Gastrocnemius medialis (tissue), 4 donors: ENCODE data around the gene LRTM2. TPM values are rescaled to one million over a fixed set of nuclear protein-coding genes. Genes with fewer than 3 reads are reported as not detected.
A peak's percentile ranks its signal among the peaks of the same experiment; 100 is the strongest.

Source experiments
- ATAC-seq, 2 donors: fragments of 150-250 bp; one replicate each; pipeline ENCODE4 v1.9.1; 2016
- DNase-seq, 2 donors: peaks; one replicate each; pipeline ENCODE4 v3.0.0-alpha.2; 2019
- H3K27ac ChIP-seq, 4 donors: fragments of 200-600 bp; sonication (generic); 1 replicate in 1 of 4; 2 replicates in 3 of 4; pipeline ENCODE4 v1.5.1; 2016 to 2018; ENCODE audit warnings: mild to moderate bottlenecking in 2 of 4, moderate library complexity in 1 of 4
- H3K27me3 ChIP-seq, 3 donors: fragments of 200-600 bp; sonication (generic) in 2 of 3; 1 replicate in 1 of 3; 2 replicates in 2 of 3; pipeline versions ENCODE4 v1.5.1 to v1.6.0; 2016 to 2019; ENCODE audit warnings: mild to moderate bottlenecking in 1 of 3, moderate library complexity in 1 of 3
- H3K36me3 ChIP-seq, 2 donors: fragments of 200-600 bp; sonication (generic) in 1 of 2; one replicate each; pipeline ENCODE4 v1.5.1; 2017 to 2018
- H3K4me1 ChIP-seq, 2 donors: fragments of 200-600 bp; sonication (generic) in 1 of 2; one replicate each; pipeline ENCODE4 v1.5.1; 2016 to 2017; ENCODE audit warnings: mild to moderate bottlenecking in 2 of 2
- H3K4me3 ChIP-seq, 4 donors: fragments of 200-600 bp; sonication (generic) in 3 of 4; 1 replicate in 1 of 4; 2 replicates in 3 of 4; pipeline ENCODE4 v1.5.1; 2016 to 2019; ENCODE audit warnings: mild to moderate bottlenecking in 2 of 4
- H3K9me3 ChIP-seq, 3 donors: fragments of 200-600 bp; sonication (generic) in 2 of 3; 1 replicate in 1 of 3; 2 replicates in 2 of 3; pipeline ENCODE4 v1.5.1; 2016 to 2019
- POLR2A ChIP-seq, 2 donors: fragments of 450-650 bp; IDR thresholded peaks; one replicate each; pipeline ENCODE4 v1.6.1; 2017; ENCODE audit warnings: antibody characterized with exemption in 2 of 2, mild to moderate bottlenecking in 2 of 2, moderate library complexity in 2 of 2
- in situ Hi-C, 4 donors: fragments of 200-750 bp; cut with MboI; loops; one replicate each; pipeline versions ENCODE4 v1.15.0 to v1.8.0; 2017; ENCODE audit warnings: low sequenced_read_pairs in 4 of 4
- intact Hi-C: fragments of 100-400 bp; cut with DNase I; formaldehyde crosslinking; loops from one replicate; pipeline ENCODE4 v1.15.1; 2023; ENCODE audit warnings: low total_unique reads
- total RNA-seq, 4 donors: library from RNA; depleted of rRNA; stranded (reverse); fragments of >200 nt; gene quantifications; one replicate each; pipeline versions ENCODE4 v1.1.0 to v1.2.3, GENCODE V29; 2016
- TF ChIP-seq, protein P1 (sequence below), 5 experiments: fragments of 450-650 bp in 3 of 5; fragments of 200-600 bp in 2 of 5; sonication (generic) in 2 of 5; IDR thresholded peaks in 4 of 5; conservative IDR thresholded peaks in 1 of 5; 1 replicate in 4 of 5; 2 replicates in 1 of 5; pipeline ENCODE4 v1.5.1; 2016 to 2019; ENCODE audit warnings: antibody characterized with exemption in 5 of 5, mild to moderate bottlenecking in 3 of 5, moderate library complexity in 3 of 5

The LRTM2 gene
- total RNA-seq, 4 donors from 2014 or later, result not detected

DNA sequence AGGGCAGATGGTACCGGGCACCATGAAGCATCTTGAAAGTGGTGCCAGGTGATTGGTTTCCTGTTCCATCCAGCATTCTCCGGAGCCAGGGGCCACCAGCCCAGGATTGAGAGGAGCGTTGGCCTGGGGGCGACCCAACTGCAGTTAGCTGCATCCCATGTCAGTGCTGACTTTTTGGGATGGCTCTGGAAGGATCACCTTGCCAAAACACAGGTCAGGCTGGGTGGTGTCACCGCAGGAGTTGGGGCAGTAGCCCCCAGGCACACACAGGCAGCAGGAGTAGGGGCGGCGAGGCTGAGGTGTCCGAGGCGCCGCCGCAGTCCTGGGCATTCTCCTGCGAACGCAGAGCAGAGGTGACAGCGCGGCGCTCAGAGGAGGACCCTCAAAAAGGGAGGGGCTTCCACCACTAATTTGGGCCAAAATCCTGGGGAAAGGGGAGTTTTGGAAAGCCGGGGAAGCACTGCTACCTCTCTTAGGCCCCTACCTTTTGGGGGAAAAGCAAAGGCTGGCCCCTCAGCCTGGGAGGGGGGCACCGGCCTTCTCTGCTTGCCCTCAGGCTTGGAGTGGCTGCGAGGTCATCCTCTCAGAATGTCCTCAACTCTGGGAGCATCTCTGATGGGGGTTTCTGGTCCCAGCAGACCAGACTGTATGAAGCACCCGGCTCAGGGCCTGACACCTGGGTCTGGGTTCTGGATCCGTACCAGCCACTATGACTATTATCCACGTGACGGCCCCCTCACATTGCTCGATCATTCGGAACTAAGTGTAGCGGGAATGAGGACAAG lies 26.7 kb upstream of the LRTM2 start:
- H3K4me1 ChIP-seq, result peaks cover 29 to 36% of the 10 kb centered on the region in 2 donors
- TF ChIP-seq, protein P1, sequence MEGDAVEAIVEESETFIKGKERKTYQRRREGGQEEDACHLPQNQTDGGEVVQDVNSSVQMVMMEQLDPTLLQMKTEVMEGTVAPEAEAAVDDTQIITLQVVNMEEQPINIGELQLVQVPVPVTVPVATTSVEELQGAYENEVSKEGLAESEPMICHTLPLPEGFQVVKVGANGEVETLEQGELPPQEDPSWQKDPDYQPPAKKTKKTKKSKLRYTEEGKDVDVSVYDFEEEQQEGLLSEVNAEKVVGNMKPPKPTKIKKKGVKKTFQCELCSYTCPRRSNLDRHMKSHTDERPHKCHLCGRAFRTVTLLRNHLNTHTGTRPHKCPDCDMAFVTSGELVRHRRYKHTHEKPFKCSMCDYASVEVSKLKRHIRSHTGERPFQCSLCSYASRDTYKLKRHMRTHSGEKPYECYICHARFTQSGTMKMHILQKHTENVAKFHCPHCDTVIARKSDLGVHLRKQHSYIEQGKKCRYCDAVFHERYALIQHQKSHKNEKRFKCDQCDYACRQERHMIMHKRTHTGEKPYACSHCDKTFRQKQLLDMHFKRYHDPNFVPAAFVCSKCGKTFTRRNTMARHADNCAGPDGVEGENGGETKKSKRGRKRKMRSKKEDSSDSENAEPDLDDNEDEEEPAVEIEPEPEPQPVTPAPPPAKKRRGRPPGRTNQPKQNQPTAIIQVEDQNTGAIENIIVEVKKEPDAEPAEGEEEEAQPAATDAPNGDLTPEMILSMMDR (IDR thresholded peaks at IDR 0.05 in 4 of 5, conservative IDR thresholded peaks at IDR 0.05 in 1 of 5), result no peak
- no peak for TF ChIP-seq POLR2A (IDR thresholded peaks at IDR 0.05)

DNA sequence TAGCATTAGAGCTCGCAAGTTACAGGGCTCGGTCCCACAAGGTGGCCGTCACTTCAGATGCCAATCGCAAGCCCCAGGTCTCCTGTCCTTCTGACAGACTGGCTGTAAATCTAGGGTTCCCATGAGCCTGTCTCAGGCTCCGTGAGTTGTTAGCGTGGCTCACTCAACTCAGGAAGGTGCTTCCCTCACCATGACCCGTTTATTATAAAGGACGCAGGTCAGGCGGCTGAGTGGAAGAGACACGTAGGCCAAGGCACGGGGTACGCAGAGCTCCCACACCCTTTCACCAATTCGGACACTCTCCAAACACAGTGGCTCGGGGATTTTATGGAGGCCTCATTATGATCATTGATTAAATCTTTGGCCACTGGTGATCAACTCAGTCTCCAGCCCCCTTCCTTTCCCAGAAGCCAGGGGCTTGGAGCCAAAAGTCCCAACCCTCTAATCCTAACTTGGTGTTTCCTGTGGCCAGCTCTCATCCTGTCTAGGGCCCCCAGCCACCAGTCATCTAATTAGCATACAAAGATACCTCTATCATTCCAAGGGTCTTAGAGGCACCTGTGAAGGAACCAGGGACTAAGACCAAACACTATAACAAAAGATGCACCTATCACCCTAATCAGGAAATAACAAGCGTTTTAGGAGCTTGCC lies 25.8 kb upstream of the LRTM2 start:
- ATAC-seq, result no peak
- Histone ChIP-seq H3K27ac (peak overlapping the region; percentile 47 to 76 (median 74)), H3K36me3 (no peaks in the 10 kb centered on the region), H3K4me3 (no peak overlapping the region), H3K4me1 (peaks cover 29 to 31% of the 10 kb centered on the region in 2 donors), H3K9me3 (no peaks in the 10 kb centered on the region), H3K27me3 (no peaks in the 10 kb centered on the region)
- in situ Hi-C loops, result loop anchor here (5.0 kb wide), 3 partner anchors 142 to 147 kb away; no protein-coding TSS in a partner anchor
- no peak for DNase-seq
- TF ChIP-seq, protein P1 (IDR thresholded peaks at IDR 0.05 in 4 of 5, conservative IDR thresholded peaks at IDR 0.05 in 1 of 5), result no peak
- TF ChIP-seq POLR2A (IDR thresholded peaks at IDR 0.05), result no peak
- intact Hi-C loops, result no loop called here

More for the DNA sequence above, 26.7 kb upstream of the LRTM2 start:
- in situ Hi-C loops, result loop anchor here (5.0 kb wide), 3 partner anchors 141 to 146 kb away; no protein-coding TSS in a partner anchor
- peak overlapping the region; percentile 47 to 76 (median 74) for H3K27ac ChIP-seq
- ATAC-seq (no peak), DNase-seq (no peak)
- H3K9me3 ChIP-seq, result no peaks in the 10 kb centered on the region
- intact Hi-C loops, result no loop called here
- H3K4me3 ChIP-seq, result no peak overlapping the region
- no peaks in the 10 kb centered on the region for H3K36me3 ChIP-seq
- H3K27me3 ChIP-seq, result no peaks in the 10 kb centered on the region

DNA sequence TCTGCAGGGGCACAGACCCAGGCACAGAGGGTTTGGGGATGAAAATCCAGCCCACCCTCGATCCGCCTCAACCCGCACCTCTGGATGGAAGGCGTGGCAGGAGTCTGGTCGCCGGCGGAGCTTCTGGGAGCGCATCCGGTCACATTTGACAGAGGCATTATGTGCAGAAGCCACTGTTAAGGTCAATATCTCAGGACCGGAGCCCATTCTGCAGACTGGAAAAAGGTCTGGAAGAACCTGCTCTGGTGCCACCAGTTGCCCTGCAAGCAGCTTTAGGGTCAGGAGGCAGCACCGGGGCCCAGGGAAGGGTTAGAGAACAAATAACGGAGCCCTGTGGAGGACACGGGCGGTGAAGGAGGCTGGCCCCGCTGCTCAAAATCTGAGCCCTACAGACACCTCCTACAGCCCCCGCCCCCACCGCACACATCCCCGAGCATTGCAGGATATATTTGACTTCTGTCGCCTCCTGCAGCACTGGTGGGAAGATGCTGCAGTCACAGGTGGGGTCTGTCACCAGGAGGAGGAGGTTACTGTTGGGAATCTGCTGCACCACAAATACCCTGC lies 25.1 kb upstream of the LRTM2 start:
- H3K4me3 ChIP-seq, result peak overlapping the region in 3 of 4 donors; percentile 30 to 62 (median 42)
- TF ChIP-seq, protein P1 (IDR thresholded peaks at IDR 0.05 in 4 of 5, conservative IDR thresholded peaks at IDR 0.05 in 1 of 5), result no peak
- no peak for TF ChIP-seq POLR2A (IDR thresholded peaks at IDR 0.05)
- H3K4me1 ChIP-seq, result peaks cover 29 to 31% of the 10 kb centered on the region in 2 donors
- no peaks in the 10 kb centered on the region for H3K27me3 ChIP-seq
- no peak for DNase-seq
- no peaks in the 10 kb centered on the region for H3K9me3 ChIP-seq
- intact Hi-C loops, result no loop called here
- no peak for ATAC-seq
- H3K36me3 ChIP-seq, result no peaks in the 10 kb centered on the region
- H3K27ac ChIP-seq, result peak overlapping the region; percentile 72 to 76 (median 74)
- in situ Hi-C loops, result no loop called here

DNA sequence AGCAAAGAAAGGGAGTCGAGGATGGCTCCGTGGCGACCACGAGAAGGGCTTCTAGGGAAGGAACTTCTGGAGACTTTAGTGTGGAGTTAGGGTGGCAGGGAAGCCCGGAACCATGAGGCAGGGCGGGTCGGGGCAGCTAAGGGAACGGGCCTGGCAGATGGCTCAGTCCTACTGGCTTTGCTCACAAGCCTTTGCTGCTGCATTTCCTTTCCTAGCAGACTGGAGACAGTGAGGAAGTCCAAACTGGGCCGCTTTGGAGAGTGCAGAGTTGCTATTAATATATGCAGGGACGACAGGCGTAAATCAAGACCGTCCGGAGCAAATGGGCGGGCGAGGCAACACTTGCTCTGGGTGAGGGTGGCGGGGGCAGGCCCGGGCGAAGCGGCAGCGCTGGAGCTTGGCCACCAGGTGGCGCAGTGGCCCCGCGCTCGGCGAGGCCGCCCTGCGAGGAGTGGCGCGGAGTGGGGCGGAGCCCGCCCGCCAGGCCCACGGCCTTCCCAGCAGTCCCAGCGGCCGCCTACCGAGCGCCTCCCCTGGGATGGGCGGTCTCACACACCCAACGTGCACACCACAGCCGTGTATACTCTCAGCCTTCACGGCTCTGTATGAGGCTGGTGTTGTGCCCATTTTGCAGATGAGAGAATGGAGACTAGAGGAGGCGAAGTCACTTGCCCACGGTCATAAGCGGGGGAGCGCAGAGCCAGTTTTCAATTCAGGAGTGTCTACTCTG lies 24.4 kb upstream of the LRTM2 start:
- Histone ChIP-seq H3K27ac (peak overlapping the region; percentile 72 to 80 (median 74)), H3K4me1 (peaks cover 25 to 26% of the 10 kb centered on the region in 2 donors), H3K36me3 (no peaks in the 10 kb centered on the region), H3K27me3 (no peaks in the 10 kb centered on the region), H3K4me3 (peak overlapping the region; percentile 51 to 67 (median 59)), H3K9me3 (no peaks in the 10 kb centered on the region)
- intact Hi-C loops (loop anchor here (1.0 to 2.0 kb wide), 2 partner anchors 144 to 239 kb away; no protein-coding TSS in a partner anchor), in situ Hi-C loops (no loop called here)
- DNase-seq (peak; percentile 79 to 89), ATAC-seq (peak; percentile 79 to 82)
- TF ChIP-seq, protein P1 (IDR thresholded peaks at IDR 0.05 in 4 of 5, conservative IDR thresholded peaks at IDR 0.05 in 1 of 5), result peak; percentile 88 to 100 (median 99)
- peak; percentile 36 to 56 for TF ChIP-seq POLR2A (IDR thresholded peaks at IDR 0.05)
